ENCODE results near the gene HOXB3.

HOXB3 gene

GRCh38 chr17:48605409-48605919 is 15.4 kb upstream of the HOXB3 start:
- TF ChIP-seq TCF4 (CRISPR knock-in tag; IDR thresholded peaks at IDR 0.05; ENCODE audit: borderline replicate concordance) (no peak), ZC3H10 (CRISPR knock-in tag; IDR thresholded peaks at IDR 0.05) (no peak), TSHZ2 (CRISPR knock-in tag; IDR thresholded peaks at IDR 0.05) (no peak), ESRRG (CRISPR knock-in tag; IDR thresholded peaks at IDR 0.05) (no peak), CSDC2 (CRISPR knock-in tag; IDR thresholded peaks at IDR 0.05) (no peak), SNAI2 (CRISPR knock-in tag; IDR thresholded peaks at IDR 0.05) (no peak), OSR1 (CRISPR knock-in tag; IDR thresholded peaks at IDR 0.05) (no peak), GLIS3 (CRISPR knock-in tag; IDR thresholded peaks at IDR 0.05) (no peak), ZNF565 (CRISPR knock-in tag; conservative IDR thresholded peaks at IDR 0.05; ENCODE audit: low read depth) (no peak), CREB5 (CRISPR knock-in tag; IDR thresholded peaks at IDR 0.05; ENCODE audit: low read depth) (no peak), PATZ1 (CRISPR knock-in tag; IDR thresholded peaks at IDR 0.05; ENCODE audit: borderline replicate concordance) (no peak), POU6F1 (CRISPR knock-in tag; IDR thresholded peaks at IDR 0.05; ENCODE audit: borderline replicate concordance, low read depth) (no peak), ZFP3 (CRISPR knock-in tag; IDR thresholded peaks at IDR 0.05) (no peak), TOX (CRISPR knock-in tag; IDR thresholded peaks at IDR 0.05; ENCODE audit: borderline replicate concordance) (no peak), CSRNP3 (CRISPR knock-in tag; IDR thresholded peaks at IDR 0.05) (no peak), ZNF8 (CRISPR knock-in tag; IDR thresholded peaks at IDR 0.05) (no peak), RARB (CRISPR knock-in tag; IDR thresholded peaks at IDR 0.05) (no peak), PPARA (CRISPR knock-in tag; IDR thresholded peaks at IDR 0.05; ENCODE audit: borderline replicate concordance) (no peak), ISL1 (CRISPR knock-in tag; IDR thresholded peaks at IDR 0.05) (no peak), BACH2 (CRISPR knock-in tag; IDR thresholded peaks at IDR 0.05; ENCODE audit: borderline replicate concordance) (no peak)

GRCh38 chr17:48604770-48605329 is 14.8 kb upstream of the HOXB3 start, which contains the start of gene HOXB6:
Gene HOXB6, minus strand, starts transcription at chr17:48604986. Its CDS starts 6,836 bp downstream, at chr17:48598150.
- no peak for ATAC-seq
- TF ChIP-seq TCF4 (CRISPR knock-in tag; IDR thresholded peaks at IDR 0.05; ENCODE audit: borderline replicate concordance): no peak
- TF ChIP-seq ZNF70 (CRISPR knock-in tag; IDR thresholded peaks at IDR 0.05): no peak
- no peak for TF ChIP-seq BACH2 (CRISPR knock-in tag; IDR thresholded peaks at IDR 0.05; ENCODE audit: borderline replicate concordance)
- no peak for TF ChIP-seq ESRRG (CRISPR knock-in tag; IDR thresholded peaks at IDR 0.05)
- no peak for TF ChIP-seq ZC3H10 (CRISPR knock-in tag; IDR thresholded peaks at IDR 0.05)
- TF ChIP-seq SNAI2 (CRISPR knock-in tag; IDR thresholded peaks at IDR 0.05): no peak
- no peak for TF ChIP-seq POU6F1 (CRISPR knock-in tag; IDR thresholded peaks at IDR 0.05; ENCODE audit: borderline replicate concordance, low read depth)
- TF ChIP-seq PATZ1 (CRISPR knock-in tag; IDR thresholded peaks at IDR 0.05; ENCODE audit: borderline replicate concordance): no peak
- TF ChIP-seq ARNTL (CRISPR knock-in tag; IDR thresholded peaks at IDR 0.05; ENCODE audit: borderline replicate concordance, low read depth): no peak
- TF ChIP-seq CSDC2 (CRISPR knock-in tag; IDR thresholded peaks at IDR 0.05): no peak
- no peak for TF ChIP-seq ZFP3 (CRISPR knock-in tag; IDR thresholded peaks at IDR 0.05)

More at GRCh38 chr17:48605409-48605919, 15.4 kb upstream of the HOXB3 start:
- ATAC-seq: no peak

Measured in SK-N-SH treated with all-trans-retinoic acid at 6 μM for 48 hours (cell line).